GM12874 (cell line): ENCODE data around the gene HSD11B1.

Experiments used
- TF ChIP-seq, protein P1 (sequence below): IDR thresholded peaks from 2 replicates; pipeline ENCODE4 v1.5.1; 2011; ENCODE audit warnings: low read depth, mild to moderate bottlenecking, control low read depth, low read length, moderate library complexity; ENCODE audit not compliant: insufficient read depth

Gene HSD11B1

DNA sequence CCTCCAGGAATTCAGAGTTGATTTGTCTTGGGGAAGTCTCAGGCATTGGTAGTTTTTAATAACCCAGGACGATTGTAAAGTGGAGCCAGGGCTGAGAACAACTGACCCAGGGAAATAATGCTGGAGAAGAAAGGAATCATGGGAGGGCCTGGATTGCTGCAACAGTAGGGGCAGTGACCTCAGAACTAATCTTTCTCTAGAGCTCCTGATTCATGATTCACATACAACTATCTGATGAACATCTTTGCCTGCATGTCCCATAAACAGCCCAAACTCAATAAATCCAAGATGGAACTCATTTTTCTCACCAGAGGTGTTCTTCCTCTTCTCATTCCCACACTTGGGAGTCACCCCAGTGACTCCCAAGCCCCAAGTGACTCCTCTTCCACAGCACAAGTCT, 37.5 kb upstream of the HSD11B1 start:
- TF ChIP-seq, protein P1, sequence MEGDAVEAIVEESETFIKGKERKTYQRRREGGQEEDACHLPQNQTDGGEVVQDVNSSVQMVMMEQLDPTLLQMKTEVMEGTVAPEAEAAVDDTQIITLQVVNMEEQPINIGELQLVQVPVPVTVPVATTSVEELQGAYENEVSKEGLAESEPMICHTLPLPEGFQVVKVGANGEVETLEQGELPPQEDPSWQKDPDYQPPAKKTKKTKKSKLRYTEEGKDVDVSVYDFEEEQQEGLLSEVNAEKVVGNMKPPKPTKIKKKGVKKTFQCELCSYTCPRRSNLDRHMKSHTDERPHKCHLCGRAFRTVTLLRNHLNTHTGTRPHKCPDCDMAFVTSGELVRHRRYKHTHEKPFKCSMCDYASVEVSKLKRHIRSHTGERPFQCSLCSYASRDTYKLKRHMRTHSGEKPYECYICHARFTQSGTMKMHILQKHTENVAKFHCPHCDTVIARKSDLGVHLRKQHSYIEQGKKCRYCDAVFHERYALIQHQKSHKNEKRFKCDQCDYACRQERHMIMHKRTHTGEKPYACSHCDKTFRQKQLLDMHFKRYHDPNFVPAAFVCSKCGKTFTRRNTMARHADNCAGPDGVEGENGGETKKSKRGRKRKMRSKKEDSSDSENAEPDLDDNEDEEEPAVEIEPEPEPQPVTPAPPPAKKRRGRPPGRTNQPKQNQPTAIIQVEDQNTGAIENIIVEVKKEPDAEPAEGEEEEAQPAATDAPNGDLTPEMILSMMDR: no peak

DNA sequence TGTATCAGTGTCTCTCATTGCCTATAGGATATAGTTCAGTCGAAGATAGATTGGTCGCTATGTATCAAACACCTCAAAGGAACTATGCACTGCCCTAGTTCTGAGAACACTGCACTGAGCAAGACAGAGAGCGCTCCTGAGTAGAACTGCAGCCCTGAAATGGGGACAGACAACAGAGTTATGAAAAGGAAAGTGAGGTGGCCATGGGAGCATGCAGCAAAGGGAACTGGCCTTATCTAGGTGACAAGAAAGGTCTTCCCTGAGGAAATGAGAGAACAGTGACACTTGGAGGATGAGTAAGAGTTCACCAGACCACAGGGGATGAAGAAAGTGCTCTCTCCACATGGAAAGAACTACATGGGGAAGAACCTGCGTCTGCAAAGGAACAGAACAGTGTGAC, 36.9 kb upstream of the HSD11B1 start:
- TF ChIP-seq, protein P1: no peak

DNA sequence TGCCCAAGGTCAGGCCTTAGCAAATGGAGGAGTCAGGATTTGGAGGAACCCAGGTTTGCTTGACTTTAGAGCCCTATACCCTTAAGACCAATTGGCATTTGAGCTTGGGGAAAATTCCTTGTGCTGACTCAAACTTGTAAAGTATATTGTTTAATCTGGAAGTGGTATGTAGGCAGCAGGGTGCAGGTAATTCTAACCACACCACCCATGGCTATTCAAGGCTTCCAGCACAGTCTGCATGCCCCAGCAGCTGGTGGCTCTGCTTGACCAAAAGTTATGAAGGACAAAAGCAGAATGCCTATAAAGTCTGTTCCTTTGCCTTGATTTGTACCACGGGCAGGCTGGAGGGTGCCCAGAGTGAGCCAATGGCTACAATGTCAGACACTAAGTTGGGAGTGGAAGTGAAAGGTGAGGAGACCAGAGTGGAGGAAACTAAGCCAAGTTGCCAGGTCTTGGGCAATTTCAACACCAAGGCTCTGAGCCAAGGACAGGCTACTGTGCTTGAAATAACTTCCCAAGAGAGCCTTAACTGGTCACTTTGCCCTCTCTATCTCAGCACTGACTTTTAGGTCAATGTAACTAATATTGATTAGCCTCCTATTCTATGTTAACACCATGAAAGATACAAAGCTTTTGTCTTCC, 34.1 kb upstream of the HSD11B1 start:
- TF ChIP-seq, protein P1: no peak

DNA sequence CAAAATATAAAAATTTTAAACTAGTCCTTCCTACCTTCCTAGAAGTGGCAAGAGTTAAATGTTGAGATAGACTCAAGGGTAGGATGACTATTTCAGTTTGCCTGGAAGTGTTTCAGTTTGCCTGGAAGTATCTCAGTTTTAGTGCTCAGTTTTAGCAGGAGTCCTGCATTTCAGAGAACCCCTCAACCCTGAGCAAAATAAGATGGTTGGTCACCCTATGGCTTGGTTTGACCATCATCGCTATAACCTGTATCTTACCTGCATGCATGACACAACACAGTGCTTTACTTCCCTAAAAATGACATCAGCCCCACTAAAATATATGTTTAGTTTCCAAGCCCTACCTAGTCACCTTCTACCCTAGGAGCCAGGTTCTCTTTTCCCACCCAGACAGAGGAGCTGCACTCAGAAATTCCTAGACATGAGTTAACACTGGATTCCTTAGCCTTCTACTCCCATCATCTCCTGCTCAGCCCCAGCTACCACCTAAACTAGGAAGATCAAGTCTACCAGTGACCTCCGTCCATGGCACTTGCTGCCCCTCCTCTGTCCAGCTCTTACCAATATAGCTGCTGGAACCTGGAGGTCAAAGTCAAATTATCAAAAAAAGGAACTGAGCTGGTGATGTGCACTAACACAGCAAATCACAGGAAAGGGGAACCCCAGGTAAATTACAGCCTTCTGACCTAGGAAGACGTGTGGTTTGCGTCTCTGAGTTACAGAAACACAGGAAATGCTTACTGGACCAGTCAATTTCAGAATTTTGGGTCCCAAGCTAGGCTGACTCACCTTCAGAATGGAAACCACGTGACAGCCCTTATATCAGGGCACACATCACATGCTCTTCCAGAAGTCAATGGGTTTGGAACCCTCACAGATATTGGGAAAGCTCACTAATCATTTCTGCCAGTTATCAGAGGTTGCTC, 31.7 kb upstream of the HSD11B1 start:
- TF ChIP-seq, protein P1: no peak

DNA sequence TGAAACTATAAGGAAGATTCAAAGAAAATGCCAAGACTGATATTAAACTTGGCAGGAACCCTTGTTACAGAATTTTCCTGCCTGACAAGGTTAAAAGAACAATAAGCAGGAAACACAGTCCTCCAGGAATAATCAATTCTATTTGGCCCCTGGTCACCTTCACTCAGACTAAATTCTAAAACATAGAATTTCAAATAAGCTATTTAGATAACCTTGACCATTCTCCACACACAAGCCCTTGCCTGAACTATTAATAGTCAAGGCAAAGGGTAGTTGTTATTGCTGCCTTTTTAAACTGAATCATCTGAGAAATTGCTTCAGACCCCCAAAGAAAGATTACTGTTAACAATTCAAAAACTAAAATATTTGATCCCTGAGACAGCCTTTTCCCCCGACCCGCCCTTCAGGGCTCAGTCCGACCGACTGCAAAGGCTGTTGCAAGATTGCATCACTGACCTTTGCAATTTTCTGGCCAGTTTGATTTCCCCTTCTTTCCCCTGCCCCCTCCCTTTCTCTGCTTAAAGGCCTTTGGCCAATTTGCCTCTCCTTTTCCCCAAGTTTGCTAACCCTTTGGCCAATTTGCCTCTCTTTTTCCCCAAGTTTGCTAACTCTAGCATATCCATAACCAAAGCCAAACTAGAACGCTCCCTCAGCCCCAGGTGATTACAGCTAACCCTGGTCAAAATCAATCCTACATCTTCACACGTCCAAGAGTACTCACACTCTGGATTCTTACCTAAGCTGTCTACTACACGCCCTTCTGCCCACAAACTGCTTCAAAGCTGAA, 30.8 kb upstream of the HSD11B1 start:
- TF ChIP-seq, protein P1: no peak

DNA sequence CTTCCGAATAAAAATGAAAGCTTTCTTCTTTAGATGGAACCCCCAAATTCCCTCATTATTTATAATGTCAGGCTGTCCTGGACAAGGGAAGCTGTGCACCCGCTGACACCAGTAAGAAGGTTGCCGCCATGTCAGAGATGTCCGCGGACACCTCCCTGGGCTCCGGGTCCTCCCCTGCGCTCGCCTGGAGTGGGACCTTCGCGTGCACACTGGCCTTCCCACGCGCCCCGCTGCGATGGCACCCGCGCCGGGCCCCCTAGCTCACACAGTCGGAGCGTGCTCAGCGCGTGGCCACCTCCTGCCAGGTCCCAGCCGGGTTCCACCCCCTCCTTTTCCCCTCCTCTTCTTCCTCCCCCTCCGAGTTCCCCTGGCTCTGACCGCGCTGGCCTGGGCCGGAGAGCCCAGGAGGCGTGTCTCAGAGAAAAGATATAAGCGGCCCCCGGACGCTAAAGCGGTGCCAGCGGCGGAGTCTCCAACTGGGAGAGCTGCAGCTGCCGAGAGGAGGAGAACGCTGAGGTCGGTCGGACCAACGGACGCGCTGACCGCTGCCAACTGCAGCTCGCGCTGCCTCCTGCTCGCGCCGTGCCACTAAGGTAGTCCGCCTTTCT, 29.6 kb upstream of the HSD11B1 start, which contains the start of gene G0S2:
Gene G0S2 (plus strand): TSS at position 456 of the 608 bp plus-strand sequence. CDS start 273 bp downstream, outside the sequence.
- TF ChIP-seq, protein P1: no peak
